HG03442 (cell line): ENCODE data around the gene RPLP1.

Experiments used
- ATAC-seq: cut with Tn5 transposase; IDR thresholded peaks from one replicate; pipeline ENCODE4 v1.9.1; 2021; ENCODE audit warnings: mild to moderate bottlenecking, moderate library complexity; ENCODE audit not compliant: unreplicated experiment

RPLP1 gene

DNA sequence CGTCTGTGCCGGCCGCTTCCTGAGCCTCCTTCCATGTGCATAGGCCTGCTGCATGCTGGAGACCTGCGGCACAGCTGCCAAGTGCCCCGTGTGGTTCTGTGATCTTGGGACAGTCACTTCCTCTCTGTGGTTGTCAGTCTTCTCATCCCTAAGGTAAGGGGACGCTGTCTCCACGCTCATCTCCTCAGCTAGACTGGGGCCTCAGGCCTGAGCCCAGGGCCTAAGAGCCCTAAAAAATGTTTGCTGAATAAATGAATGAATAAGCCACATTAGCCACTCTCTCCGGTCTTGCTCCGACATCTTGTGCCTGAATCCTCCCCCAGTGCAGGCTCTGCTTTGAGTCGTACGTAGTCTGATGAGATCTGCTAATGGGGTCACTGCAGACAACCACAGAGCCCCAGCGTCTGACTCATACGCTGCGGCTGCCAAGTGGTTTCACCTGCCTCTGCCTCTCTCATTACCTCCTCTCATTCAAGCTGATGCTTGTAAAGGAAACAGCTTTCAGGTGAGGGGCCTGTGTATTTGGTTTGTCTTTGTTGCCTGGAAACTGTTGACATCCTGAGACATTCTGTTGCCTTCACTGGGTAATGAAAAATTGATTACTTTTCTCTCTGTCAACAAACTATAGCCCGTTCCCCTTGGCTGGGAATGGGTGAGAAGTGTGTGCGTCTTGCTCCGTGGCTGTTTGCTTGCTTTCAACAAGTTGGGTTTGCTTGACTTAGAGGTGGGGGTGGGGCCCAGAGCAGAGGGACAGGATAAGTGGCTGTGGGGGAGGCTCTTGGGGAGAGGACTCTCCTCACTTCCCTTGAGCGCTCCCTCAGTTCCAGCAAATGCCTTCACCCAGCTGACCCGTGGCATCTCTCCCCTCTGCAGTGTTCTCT is 15.9 kb downstream of the RPLP1 start:
- ATAC-seq, result no peak

DNA sequence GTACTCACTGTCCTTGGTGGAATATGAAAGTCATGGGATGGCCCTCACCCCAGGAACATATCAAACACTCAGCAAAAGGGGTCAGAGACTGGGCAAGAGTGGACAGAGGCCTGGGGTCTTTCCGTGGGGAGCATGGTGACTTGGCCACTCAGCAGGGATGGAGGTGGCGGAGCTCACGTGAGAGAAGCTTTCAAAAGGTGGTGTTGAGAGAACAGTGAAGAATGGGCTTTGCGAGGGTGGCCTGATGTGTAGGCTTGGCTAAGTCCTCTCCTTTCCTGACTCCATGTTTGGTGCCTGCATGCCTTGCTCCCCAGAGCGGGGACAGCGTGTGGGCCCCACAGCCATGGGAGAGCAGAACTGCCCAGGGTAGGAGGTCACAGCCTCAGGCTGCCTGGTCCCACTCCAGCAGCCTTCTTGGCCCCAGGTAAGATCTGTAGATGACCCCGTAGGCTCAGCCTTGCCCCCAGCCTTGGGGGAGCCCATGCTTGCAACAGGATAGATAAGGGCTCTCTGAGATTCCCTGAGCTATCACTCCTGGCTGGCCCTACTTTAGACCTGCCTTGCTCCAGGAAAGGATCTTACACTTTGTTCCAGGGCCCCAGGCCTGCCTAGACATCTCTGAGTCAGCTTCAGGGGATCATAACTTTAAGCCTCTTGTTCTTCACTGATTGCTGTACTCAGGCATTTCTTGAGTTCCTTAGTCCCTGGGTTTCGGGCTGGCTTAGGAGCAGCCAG is 17.0 kb downstream of the RPLP1 start:
- ATAC-seq, result no peak

DNA sequence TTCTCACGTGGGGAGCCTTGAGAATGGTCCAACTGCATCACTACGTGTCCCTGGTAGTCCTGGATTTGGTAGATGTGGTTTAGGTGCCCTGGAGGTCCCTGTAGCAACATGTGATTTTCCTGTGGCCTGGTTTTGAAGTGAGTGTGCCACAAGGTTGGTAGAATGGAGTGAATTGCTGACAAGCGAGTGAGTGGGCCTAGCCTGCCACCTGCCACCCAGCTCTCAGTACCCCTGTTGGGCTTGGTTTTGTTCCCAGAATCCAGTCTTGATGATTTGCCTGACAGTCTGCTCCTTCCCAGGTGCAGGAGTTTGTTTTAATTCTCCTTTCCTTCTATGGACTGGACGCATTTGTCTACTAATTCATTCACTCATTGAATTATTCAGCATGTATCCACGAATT is 19.4 kb downstream of the RPLP1 start:
- no peak for ATAC-seq

DNA sequence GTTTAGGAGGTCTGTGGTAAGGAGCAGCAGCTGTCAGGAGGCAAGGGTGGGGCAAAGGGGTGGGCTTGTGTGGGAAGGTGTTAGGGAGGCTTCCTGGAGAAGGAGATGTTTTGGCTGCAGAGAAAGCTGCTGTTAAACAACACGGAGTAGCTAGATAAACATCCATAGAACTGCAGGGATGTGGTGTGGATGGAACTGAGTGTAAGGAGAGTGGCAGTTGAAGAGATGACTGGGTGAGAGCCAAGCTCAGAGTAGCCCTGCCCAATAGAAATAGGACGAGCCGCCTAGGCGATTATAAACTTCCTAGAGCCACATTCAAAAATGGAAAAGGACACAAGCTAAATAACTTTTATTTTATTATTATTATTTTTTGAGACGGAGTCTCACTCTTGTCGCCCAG is 19.9 kb downstream of the RPLP1 start:
- no peak for ATAC-seq

DNA sequence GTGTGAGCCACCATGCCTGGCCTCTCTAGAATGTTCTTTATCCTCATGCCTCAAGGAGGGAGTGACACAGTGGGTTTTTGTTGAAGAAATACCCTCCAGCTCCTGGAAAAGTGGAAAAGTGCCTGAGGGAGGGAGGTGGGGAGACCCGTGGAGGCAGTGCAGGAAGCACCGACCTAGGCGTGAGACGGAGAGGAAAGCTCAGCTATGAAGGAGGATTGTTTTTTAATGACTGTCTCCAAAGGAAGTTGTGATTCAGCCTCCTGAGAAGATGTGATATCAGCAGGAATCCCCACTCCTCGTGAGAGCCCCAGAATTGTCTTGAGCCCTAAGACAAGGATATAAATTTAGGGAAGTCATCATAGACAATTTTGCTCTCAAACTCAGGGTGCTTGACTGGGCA is 21.7 kb downstream of the RPLP1 start:
- ATAC-seq, result no peak

DNA sequence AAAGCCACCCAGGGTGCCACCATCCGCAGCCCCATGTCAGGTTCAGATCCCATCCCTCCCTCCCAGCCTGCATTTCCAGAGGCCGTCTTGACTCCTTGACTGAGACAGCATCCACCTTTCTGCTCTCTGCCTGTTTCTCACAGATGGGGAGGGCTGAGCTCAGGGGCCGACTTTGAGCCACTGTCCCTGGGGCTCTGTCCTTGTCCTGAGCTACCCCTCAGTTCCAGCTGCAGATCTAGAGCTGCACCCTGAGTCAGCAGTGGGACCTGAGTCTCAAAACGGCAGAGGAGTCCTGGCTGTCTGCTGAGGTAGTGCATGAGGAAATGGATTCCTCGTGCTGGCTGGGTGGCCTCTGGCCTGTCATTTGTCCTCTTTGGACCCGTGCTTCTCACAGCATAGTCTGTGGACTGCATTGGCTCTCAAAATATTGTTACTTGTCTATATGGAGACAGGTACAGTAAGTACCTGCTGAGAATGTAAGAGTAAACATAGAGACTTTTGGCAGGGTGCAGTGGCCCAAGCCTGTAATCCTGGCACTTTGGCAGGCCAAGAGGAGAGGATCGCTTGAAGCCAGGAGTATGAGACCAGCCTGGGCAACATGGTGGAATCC is 22.3 kb downstream of the RPLP1 start:
- no peak for ATAC-seq

DNA sequence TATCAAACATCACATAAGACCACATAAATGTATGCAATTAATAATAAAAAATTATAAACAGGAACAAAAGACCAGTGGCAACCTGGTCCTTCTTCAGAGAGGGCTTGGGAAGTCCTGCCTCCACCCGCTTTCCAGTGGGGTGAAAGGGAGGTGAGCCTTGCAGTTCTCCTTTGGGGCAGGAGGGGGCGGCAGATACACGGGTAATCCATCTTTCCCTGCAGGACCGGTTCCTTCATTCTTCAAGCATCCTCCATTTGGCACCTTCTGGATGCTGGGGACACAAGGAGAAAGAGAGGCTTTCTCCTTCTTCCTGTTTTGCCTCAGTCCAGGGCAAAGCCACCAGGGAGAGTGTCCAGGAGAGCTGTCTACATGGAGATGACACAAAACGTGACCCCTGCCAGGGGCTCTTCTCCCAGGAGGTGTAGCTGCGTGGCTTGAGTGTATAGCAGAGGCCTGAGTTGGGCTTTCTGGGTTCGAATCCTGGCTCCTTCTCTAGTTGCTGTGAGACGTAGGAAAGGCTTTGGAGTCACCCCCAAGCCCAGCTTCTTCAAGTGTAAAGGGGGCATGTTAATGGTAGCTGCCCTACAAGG is 23.2 kb downstream of the RPLP1 start:
- no peak for ATAC-seq

DNA sequence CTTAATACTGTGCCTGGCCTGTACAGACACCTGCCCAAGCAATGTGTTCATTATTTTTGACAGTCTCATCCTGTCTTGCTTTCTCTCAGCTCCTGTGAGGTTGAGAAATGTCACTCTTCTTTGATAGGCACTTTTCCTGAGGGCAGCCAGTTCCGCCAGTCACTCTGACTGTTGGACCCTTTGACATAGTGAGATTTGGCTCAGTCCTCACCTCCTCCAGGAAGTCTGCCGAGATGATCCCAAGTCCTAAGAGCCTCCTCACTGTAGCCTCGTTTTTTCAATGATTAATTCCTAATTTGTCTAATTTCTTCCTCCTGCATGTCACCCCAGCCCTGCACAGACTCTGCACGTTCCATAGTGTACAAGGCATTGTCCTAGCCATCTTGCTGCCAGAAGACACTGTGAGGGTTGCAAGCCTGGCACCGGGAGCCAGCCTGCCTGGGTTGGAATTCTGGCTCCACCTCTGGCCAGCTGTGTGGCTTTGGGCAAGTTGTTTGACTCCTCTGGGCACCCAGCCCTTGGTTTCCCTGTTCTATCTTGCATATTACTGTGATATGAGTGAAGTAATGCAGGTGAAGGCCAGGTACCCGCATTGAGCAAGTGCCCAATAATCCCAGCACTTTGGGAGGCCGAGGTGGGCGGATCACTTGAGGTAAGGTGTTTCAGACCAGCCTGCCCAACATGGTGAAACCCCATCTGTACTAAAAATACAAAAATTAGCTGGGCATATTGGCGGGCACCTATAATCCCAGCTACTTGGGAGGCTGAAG is 24.3 kb downstream of the RPLP1 start:
- ATAC-seq, result no peak

DNA sequence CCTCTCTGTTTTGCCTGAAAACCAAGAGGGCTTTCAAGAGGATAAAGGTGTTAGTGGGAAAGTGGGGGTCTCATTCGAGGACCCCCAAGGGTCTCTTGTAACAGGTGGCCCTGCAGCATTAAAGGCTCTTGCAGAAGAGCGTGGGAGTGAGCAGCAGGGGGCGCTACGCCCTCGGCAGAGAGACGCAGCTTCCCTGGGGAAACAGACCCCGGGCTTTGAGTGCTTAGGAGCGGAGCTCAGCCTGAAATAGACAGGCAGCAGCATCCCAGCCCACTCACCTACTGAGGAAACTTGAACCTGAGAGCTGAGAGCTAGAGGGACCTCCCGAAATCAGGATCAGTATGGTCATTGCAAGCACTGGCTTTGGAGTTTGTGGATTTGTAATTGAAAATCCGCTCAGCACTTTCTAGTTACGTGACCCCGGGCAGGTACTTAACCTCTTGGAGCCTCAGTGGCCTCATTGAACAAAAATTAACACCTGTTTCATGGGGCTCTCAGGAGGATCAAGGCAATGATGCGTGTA is 25.7 kb downstream of the RPLP1 start:
- no peak for ATAC-seq

DNA sequence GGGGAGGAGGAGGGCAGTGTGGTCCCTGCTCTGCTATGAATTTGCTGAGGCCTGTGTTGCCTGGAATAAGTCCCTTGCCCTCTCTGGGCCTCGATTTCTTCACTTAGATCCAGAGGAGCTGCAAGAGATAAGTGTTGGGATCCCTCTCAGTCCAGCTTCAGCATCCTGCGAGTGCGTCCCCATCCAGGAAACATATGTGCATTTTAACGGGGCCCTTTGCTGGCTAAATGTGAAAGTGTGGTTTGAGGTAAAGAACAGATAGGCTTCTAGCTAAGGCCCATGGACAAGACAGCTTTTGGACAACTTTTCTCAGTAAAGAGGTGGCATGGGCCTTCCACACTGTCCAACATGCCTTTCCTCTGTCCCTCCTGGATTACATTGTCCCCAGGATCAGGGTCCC is 26.5 kb downstream of the RPLP1 start:
- ATAC-seq, result no peak

DNA sequence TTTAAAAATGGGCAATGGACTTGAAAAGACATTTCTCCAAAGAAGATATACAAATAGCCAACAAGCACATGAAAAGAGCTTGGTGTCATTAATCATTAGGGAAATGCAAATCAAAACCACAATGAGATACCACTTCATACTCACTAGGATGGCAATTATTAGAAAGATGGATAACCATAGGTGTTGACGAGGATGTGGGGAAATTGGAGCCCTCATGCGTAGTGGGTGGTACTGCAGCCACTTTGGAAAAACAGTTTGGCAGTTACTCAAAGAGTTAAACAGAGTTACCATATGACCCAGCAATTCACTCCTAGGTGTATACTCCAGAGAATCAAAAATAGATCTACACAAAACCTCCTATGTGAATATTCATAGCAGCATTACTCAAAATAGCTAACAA is 27.4 kb downstream of the RPLP1 start:
- ATAC-seq, result no peak

DNA sequence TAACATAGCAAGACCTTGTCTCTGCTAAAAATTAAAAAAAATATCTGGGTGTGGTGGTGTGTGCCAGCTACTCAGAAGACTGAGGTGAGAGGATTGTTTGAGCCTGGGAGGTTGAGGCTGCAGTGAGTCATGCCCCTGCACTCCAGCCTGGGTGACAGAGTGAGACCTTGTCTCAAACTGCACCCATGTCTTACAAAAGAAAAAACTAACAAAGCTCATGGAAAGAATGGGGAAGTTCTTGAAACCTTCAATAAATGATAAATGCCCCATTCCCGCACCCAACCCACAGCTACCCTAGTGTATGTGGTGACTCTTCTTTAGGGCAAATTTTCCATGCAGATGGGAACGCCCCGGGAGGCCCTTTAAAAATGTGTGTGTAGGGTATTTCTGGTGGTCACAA is 28.3 kb downstream of the RPLP1 start:
- ATAC-seq, result no peak

DNA sequence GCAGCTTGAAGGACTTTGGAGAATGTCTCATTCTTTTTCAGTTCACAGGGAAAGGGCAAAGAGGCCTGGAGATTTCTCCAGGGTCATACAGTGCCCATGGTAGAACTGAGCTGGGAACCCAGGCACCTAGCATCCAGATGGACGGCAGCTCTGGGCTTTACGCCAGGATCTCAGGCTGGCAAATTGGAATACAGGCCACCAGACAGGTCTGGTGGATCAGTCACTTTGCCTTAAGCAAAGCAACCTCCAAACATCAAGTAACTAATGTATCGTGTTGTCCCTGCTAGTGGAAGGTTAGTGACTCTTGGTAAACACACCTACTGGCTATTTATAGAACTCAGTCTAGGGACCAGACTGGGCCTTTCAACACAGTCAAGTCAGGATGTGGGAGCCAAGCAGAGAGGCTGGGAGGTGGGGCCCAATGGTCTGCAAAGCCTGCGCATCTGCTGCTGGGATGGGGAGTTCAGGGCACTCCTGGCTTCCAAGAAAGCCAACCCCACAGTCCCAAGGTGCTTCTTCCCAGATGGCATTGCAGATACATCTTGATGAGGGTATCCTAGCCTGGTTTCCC is 30.2 kb downstream of the RPLP1 start:
- no peak for ATAC-seq

DNA sequence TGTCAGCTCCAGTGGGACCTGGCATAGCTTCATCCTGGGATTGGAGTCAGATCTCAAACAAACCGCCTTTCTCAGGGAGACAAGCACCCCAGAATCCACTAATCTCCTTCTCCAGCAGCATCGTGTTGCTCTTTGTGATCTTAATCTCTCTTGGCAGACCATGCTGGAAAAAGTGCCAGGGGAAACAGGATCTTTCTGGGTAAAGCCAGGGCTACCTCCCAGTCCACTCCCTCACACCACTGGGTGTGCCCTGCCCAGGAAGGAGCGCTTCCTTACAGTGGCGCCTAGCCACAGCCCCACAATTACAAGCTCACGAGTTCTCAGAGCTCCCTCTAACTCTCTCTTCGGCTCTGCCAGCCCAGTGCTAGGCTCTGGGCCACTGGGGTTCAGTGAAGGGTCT is 32.2 kb downstream of the RPLP1 start:
- ATAC-seq, result no peak

DNA sequence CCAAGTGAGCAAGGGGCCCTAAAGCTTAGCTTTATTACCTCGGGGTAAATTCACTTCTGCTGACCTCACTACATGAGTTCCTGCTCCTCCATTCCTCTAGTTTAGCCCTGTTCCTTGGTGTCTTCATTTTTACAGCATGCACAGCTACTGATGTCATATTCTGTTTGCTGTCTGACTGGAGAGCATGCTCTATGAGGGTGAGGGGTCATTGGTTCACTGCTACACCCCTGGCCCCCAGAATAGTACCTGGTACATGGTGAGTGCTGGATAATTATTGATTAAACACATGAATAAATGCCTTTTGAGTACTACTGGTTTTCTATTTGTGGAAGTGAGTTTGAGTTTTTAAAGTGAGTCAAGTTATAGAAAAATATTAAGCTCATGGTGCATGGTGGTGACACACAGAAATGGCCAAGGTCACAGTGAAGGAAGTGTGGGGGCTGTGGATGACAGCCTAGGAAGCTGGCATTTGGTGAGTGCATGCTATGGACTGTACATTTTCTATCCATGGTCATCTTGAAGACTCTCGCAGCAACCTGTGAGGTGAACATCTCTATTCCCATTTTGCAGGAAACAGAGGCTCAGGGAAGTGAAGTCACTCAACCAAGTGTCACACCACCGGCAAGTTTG is 34.0 kb downstream of the RPLP1 start:
- no peak for ATAC-seq

DNA sequence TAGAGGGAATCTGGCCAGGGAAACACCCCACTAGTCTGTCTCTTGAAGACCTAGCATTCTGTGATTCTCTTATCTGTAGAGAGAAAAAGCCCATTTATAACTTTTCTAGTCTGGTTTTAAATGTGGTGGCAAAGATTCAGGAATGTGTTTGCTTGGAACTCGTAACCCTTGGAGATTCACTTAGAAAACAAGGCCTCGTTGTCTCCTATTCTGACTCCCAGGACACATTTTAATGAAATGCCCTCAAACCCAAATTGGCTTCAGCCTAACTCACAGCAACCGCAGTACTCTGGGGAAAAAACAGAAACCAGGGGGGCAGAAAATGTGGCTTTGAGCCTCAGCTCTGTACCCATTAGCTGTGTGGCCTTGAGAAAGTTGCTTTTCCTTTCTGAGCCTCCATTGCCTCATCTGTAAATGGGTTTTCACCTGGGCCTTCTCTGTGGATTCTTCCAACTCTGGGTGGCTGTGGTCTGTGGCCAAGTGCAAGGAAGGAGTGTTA is 36.5 kb downstream of the RPLP1 start:
- no peak for ATAC-seq

DNA sequence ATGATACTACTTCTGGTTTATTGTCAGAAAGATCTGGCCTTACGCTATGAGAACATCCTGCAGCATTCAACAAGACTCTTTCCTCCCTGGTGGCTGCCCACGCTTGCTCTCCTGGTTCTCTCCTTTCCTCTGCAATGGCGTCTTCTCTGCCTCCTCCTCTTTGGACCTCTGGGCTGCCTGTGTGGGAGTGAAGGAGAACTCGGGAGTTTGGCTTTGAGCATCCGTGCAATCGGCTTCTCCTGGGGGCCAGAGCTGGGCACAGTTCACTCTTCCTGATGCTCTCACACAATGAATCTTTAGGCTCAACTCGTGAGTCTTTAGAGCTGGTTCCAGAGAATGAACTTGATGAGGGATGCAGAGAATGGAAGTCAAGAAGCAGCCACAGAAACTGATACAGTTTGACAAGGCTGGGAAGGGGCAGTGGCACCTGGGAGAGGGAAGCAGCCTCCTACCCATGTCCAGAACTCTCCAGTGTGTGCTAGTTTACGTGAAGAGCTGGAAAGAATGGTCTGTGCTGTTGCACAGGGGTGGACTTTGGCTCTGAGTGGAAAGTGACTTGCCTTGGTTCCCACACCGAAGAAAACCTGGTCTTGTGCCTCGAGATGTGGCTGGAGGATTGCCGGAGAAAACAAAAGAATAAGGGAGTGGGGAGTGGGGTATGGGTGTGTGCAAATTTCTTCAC is 37.9 kb downstream of the RPLP1 start:
- ATAC-seq, result no peak

DNA sequence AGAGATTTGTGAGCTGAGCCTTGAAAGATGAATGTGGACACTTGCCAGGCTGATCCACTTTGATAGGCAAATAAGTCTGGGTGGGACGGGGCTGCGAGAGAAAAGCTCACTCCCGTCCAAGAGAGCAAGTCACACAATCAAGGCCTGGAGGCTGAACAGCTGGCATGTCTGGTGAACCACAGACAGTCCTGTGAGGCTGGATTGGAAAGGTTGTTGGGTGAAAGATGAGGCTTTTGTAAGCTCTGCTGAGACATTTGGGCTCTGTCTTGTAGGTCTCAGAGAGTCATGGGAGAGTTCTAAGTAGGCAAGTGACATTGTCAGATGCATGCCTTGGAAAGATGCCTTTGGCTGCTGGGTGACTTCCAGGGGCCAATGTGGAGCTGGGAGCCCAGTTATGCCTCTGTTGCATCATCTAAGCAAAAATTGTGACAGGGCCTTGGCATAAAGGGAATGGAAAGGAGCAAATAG is 38.5 kb downstream of the RPLP1 start:
- no peak for ATAC-seq

DNA sequence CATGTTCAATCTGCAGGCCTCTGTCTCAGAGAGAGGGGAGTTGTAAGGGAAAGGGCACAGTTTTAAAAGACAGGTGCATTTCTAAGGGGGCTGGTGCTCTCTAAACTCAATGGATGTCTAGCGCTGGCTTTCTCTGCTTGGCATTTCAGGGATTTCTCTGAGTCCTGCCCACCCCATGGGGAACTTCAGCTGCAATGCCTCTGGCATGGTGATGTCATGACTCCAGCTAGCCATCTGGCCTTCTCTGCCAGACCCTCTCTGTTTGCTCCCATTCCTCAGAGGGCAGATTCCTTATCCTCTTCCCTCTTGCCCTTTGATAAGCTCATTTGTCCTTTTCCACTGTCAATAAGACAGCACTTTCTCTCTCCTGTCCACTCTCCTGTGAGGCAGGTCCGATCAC is 40.8 kb downstream of the RPLP1 start:
- ATAC-seq, result no peak
